ENCODE data around the gene ENTPD2.

ENTPD2 gene

DNA sequence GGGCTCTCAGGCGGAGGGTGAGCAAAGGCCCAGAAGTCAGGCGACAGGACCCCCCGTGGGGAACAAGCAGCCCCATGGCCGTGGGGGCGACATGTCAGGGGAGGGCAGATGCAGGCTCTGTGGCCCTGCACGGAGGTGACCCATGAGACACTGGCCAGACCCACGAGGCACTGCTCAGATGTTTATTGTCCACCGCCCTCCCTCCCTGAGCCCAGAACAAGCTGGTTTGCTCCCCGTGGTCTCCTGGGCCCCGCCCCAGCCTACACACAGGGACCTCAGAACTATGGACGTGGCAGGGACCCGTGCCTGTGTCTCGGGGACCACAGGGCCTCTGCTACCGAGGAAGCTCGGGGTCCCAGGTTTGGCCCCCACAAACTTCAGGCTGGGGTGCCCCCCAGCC lies 23.9 kb downstream of the ENTPD2 start:
- TF ChIP-seq, protein P1, sequence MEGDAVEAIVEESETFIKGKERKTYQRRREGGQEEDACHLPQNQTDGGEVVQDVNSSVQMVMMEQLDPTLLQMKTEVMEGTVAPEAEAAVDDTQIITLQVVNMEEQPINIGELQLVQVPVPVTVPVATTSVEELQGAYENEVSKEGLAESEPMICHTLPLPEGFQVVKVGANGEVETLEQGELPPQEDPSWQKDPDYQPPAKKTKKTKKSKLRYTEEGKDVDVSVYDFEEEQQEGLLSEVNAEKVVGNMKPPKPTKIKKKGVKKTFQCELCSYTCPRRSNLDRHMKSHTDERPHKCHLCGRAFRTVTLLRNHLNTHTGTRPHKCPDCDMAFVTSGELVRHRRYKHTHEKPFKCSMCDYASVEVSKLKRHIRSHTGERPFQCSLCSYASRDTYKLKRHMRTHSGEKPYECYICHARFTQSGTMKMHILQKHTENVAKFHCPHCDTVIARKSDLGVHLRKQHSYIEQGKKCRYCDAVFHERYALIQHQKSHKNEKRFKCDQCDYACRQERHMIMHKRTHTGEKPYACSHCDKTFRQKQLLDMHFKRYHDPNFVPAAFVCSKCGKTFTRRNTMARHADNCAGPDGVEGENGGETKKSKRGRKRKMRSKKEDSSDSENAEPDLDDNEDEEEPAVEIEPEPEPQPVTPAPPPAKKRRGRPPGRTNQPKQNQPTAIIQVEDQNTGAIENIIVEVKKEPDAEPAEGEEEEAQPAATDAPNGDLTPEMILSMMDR (IDR thresholded peaks at IDR 0.05) = no peak
- no peak for DNase-seq (ENCODE audit: low spot score)
- no peak overlapping the region for H3K27ac ChIP-seq
- no peak overlapping the region for H3K4me3 ChIP-seq

DNA sequence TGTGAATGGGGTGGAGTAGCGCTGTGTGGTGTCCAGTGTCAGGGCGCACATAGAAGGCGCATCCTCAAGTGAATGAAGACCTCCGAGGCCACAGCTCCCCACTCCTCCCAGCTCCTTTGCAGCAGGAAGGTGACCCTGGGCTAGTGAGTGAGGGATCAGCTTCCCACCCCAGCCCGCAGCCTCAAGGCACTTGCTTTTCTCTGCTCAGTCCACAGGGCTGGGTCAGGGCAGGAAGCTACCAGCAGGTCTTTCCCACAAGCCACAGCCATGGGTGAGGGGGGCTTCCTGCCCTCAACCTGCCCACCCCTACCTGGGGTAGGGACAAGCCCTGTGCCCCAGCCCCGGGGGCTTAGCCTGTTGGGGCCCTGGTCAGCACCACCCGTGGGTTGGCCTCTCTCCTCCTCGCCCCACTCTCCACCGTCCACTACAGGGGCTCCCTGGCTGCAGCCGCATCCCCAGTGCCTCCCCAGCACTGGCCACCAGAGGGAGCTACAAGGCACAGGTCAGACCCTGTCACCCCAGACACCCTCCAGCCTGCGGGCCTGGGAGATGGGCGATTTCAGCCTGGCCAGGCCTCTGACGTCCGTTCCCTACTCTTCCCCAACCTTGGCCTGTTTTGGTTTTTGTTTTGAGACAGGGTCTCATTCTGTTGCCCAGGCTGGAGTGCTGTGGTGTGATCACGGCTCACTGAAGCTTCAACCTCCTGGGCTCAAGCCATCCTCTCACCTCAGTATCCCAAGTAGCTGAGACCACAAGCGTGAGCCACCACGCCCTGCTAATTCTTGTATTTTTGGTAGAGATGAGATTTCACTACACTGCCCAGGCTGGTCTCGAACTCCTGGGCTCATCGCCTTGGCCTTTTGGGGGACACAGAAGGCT lies 24.6 kb downstream of the ENTPD2 start:
- Histone ChIP-seq H3K27ac (peak overlapping the region in 1 of 2 donors; percentile 0), H3K4me3 (peak overlapping the region; percentile 85)
- TF ChIP-seq, protein P1 (IDR thresholded peaks at IDR 0.05) = peak; percentile 82
- DNase-seq (ENCODE audit: low spot score) = no peak

DNA sequence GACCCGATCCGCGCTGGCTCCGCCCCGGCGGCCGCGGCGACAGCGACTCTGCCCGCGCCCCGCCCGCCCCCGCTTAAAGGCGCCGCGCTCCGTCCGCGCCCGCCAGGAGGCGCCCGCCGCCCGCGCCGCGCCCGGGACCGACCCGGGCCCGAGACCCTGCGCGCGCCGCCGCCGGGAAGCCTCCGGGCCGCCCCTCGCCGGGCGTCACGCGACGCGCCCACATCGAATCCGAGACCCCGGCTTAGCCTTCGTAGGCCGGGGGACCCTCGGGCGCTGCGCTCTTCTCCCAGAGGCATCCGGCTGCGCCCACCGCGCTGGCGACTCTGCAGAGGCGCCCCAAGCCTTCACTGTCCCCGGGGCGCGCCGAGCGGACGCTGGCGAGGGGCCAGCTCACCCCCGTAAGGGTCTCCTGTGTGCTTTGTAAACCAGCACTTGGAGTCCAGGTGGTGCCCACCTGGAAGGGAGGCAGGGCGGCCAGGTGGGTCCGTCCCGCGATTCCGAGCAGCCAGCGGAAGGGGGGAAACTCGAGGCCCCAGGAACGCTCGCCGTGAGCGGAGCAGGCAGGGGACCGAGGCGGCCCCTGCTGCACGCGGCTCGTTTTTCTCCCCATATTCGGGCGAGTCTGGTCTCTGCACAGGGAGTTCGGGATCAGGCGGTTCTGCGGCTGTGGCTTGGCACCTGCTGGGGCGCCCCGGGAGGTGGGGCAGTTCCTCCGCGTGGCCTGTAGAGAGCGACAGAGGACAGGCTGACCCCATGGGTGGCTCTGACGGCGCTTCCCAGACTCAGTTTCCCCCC lies 25.4 kb downstream of the ENTPD2 start:
- H3K4me3 ChIP-seq = peak overlapping the region; percentile 85
- H3K27ac ChIP-seq = peak overlapping the region; percentile 64 to 82
- no peak for DNase-seq (ENCODE audit: low spot score)
- TF ChIP-seq, protein P1 (IDR thresholded peaks at IDR 0.05) = no peak

DNA sequence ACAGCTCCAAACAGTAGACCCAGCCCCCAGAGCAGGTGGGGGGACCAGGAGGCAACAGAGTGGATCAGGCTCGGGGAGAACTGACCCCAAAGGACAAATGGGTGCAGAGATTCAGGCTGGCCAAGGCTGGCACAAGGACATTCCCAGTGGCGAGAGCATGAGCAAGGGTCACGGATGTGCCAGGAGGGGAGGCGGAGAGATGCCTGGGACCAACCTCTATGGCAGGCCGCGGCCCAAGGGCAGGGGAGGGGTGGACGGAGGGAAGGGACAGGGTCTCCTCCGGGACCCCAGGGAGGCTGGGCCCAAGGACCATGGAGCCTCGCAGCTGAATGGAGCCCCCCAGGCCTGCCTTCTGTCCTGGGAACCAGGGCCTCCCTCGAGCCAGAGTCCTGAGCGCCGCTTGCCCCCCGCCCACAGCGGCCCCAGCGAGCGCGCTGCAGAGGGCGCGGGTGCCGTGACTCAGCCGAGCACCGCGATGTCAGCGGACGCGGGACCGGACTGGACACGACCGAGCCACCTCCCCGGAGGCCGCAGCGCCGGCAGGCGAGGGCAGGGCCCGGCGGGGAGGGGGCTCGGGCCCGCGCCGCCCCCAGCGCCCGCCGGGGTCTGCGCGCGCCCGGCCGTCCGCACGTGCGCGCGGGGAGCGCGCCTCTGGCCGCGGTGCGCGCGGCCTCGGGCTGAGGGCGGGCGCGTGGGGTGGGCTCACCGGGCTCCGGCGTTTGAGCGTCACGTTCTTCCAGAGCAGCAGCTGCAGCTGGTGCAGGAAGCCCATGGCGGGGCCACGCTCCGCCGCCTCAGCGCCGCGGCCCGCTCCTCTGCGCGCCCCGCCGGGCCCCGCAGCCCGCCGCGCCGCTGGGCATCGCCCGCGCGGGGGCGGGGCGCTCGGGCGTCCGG lies 26.2 kb downstream of the ENTPD2 start, which contains the start of gene ABCA2:
TSS of gene ABCA2 (minus strand) at position 869 of the 894 bp plus-strand sequence. CDS start at position 772, 97 bp downstream.
- Histone ChIP-seq H3K27ac (peak within 1 kb of the TSS; percentile 64 to 82), H3K4me3 (peak within 1 kb of the TSS; percentile 85)
- DNase-seq (ENCODE audit: low spot score) = no peak
- TF ChIP-seq, protein P1 (IDR thresholded peaks at IDR 0.05) = no peak

DNA sequence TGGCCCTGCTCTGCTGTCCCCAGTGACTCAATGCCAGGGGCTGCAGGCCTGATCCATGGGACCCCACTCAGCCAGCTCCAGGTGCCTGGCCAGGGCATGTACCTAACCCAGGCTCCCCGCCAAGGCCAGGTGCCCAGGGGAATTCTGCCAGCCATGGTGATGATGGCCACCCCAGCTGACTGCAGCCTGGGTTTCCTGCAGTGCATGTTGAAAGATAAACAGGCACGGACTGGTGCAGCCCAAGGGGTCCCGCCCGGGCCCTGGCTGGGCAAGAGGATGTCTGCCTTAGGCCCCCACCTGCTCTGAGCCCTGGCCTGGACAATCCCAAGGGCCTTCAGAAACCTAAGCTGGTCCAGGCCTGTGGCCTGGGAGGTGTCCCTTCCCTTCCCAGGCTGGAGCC lies 27.0 kb downstream of the ENTPD2 start:
- TF ChIP-seq, protein P1 (IDR thresholded peaks at IDR 0.05) = no peak
- no peak for DNase-seq (ENCODE audit: low spot score)
- peak overlapping the region in 1 of 2 donors; percentile 82 for H3K27ac ChIP-seq
- H3K4me3 ChIP-seq = peak overlapping the region; percentile 85

DNA sequence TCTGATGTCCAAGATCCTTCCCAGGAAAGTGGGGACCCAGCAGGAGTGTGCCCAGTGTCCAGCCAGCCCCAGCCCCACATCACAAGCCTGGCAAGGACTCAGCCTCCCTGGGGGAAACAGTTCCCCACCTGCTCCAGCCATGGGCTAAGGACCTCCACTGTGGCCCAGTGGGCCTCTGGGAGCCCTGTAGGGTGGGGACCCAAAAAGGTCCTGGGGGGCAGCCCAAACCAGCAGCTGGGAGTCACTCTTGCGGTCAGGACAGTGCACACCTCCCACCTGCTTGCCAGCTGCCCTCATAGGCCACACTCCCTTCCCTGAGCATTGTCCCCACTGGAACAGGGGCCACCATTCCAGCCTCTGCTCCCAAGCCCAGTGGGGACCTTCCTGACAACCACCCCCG lies 27.5 kb downstream of the ENTPD2 start:
- Histone ChIP-seq H3K27ac (peak overlapping the region in 1 of 2 donors; percentile 82), H3K4me3 (peak overlapping the region; percentile 85)
- no peak for DNase-seq (ENCODE audit: low spot score)
- TF ChIP-seq, protein P1 (IDR thresholded peaks at IDR 0.05) = no peak
